ENCODE measurements around the gene BID.
"Not testable (repeated sequence)": the region's sequence is repeated elsewhere in the genome, so short reads cannot be mapped to it uniquely, and the experiment has no call there.

Gene BID

DNA sequence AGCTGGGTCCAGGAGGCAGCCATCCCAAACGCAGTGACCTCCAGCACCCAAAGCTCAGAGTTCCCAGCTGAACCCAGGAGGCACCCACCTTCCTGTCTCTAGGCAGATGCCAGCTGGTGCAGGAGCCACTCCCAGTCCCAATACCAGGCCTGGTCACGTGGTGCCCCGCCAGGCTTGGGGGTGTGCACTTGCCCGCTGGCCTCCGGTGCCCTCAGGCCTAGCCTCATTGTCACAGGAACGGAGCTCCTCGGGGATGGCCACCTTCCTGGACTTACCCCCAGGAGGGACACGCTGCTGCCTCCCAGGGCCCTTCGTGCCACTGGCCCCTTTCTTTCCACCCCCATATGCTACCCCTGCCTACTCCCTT is 4.6 kb downstream of the BID start:
- DNase-seq (ENCODE audit: low spot score), result no peak

- no peak for DNase-seq (ENCODE audit: low spot score)
Measured at GRCh38 chr22:17769013-17769715, 5.1 kb downstream of the BID start.

DNA sequence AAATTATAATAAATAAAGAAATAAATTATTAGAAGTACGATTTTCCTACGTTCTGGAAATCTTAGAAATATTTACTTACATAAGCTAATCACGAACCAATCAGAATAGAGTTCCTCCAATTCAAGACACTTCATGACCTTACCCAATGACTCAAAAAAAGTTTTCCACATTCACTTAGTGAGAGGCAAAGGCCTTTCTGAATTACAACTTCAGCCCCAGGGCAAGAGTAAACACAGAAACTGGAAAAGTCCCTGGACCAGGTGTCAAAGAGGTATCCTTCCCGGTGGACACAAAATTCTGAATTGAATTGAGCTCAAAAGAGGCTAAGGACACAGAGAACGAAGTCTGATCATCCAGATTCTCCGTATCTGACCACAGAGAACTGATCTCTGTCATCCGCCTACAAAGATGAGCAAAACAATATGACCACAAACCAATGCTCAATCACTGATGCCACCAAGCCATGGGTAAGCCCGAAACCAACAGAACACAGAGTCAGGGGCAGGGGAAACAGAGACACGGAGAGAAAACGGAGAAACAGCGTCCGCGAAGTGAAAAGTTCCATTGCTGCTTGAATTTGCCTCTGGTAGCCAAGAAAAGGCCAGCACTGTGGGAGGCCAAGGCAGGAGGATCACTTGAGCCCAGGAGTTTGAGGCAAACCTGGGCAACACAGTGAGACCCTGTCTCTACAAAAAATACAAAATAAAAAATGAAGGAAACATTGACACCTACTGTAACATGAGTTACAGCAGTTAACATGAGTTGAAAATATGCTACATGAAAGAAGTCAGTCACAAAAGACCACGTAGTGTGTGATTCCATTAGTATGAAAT is 6.8 kb downstream of the BID start:
- peak; percentile 90 for DNase-seq (ENCODE audit: low spot score)

GRCh38 chr22:17764852-17765251 is 9.4 kb downstream of the BID start:
- not testable (repeated sequence) for DNase-seq (ENCODE audit: low spot score)

DNA sequence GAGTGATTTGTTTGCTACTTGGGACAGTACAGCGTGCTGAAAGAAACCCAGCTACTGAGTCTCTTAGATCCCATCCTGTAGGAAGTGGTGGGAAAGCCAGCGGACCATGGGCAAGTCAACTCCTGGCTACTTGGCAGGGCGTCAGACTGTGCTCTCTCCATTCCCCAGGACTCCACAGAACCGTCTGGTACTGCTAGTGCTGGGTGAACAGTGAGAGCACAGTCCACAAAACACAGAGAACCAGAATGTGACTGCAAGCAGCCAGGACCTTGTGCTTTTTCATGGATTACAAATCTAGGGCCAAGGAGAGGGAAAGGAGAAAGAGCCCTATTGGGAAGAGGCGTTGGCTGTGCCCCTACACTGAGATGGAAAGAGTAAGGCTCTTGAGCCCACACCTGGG is 10.2 kb downstream of the BID start:
- DNase-seq (ENCODE audit: low spot score), result no peak

- not testable (repeated sequence) for DNase-seq (ENCODE audit: low spot score)
Measured at GRCh38 chr22:17763442-17763841, 10.8 kb downstream of the BID start.

DNA sequence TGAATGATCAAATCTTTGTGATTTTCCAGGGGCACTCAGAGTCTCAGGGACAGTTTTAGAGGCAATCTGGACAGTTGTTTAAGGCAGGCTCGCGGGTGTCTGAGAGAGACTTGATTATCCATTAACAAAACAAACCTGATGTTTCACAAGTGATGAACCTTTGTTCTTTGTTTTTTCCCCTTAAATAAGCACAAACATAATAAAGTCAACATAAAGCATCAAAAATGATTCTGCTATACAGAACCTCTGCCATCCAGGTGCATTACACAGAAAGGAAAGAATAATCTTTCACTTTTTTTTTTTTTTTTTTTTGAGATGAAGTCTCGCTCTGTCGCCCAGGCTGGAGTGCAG is 13.2 kb downstream of the BID start:
- no peak for DNase-seq (ENCODE audit: low spot score)

DNA sequence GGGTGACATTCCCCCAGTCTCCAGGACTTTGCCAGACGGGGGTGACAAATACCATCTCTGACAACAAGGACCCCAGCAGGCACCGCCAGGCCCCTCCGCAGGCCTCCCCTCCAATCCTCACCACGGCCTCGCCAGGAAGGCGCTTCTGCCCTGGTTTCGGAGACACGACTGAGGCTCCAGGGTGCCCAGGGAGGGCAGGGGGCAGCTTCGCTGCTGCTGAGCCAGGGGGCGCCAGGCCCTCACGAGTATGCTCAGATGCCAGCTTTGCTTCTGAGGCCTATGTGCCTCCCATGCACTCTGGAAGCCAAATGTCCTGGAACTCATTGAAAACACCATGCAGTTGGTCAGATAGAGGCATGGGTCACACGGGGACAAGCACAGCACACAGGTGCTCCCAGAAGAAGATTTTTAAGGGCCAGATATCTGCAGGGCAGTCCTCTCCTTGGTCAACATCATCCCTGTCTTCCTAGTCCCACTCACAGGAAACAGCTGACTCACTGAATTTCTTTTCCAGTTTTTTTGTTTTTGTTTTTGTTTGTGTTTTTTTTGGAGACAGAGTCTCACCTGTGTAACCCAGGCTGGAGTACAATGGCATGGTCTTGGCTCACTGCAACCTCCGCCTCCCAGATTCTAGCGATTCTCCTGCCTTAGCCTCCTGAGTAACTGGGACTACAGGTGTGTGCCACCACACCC is 19.9 kb downstream of the BID start:
- DNase-seq (ENCODE audit: low spot score), result peak; percentile 25

DNA sequence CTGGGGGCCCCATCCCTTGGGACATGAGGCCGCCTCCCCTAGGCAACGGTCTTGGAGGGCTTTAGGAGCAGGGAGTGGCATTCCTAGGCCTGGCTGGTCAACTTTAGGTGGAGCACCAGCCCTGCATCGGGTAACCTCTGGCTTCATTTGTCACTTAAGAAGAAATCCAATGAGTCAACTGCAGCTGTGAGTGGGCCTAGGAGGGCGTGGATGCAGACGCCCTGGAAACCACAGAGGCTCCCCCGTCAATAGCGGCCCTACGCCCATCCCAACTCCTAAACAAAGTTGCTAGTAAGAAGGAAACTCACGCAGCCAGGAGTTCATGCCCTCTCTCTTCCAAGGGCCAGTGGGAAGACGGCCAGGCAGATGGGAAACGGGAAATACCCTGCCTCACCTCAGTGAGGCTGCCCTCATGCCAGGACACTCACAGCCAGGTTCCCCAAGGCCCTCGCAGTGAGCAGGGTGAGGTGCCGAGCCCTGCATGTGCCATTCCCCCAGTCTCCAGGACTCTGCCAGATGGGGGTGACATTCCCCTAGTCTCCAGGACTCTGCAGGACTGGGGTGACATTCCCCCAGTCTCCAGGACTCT is 20.8 kb downstream of the BID start:
- DNase-seq (ENCODE audit: low spot score), result no peak

DNA sequence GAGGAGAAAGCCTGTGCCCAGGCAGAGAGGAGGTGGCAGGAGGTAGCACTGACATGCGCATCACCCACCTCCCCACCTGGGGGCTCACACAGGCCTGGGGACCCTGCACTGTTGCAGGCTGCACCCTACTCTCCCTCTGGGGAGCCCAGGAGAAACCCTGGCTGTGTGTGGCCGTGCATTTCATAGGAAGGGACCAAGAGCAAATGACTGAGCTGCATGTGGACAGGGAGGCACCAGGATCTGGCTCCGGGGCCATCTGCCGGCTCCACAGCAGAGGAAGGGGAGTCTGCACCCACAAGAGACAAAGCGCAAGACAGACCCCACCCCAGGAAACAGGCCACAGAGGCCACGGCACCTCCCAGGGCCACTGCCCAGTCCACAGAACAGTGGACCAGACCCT is 22.7 kb downstream of the BID start:
- no peak for DNase-seq (ENCODE audit: low spot score)

- DNase-seq (ENCODE audit: low spot score), result no peak
Measured at GRCh38 chr22:17749605-17750395, 24.5 kb downstream of the BID start.

- DNase-seq (ENCODE audit: low spot score), result no peak
Measured at GRCh38 chr22:17748555-17749353, 25.5 kb downstream of the BID start.

DNA sequence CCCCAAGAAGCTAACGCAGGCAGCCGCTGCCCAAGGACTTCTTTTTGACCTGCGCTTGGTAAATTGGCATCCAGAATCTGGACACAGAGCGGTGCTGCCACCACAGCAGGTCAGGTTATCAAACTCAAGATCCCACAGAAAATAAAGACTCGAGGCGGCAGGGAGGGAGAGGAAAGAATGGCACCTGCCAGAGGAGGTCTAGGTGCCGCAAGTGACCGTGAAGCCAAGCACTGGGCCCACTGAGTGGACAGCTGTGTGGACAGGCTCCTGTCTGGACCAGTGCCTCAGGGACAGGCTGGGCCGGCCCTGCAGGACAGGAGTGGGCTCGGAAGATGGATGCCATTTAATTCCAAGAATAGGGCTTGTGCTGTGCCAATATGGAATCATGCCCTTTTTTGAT is 27.4 kb downstream of the BID start:
- DNase-seq (ENCODE audit: low spot score), result no peak

DNA sequence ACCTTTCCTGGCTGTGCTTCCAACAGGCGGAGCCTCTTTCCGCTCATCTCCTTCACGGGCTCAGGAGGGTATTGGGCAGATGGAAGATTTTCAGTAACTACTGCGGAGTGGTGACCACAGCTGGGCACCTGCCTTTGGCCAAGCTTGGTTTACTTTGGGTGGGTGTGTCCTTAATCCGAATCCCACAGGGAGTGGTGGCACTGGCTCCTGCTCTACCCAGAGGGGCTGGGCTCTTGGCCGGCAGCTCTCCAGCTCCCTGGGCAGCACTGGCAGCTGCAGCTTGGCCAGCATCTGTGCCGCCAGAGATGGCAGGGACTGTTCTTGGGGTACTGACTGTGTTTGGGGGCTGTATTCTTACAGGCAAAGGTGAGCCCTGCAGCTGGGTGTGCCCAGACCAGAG is 29.8 kb downstream of the BID start:
- no peak for DNase-seq (ENCODE audit: low spot score)

- no peak for DNase-seq (ENCODE audit: low spot score)
Measured at GRCh38 chr22:17743661-17744411, 30.4 kb downstream of the BID start.

DNA sequence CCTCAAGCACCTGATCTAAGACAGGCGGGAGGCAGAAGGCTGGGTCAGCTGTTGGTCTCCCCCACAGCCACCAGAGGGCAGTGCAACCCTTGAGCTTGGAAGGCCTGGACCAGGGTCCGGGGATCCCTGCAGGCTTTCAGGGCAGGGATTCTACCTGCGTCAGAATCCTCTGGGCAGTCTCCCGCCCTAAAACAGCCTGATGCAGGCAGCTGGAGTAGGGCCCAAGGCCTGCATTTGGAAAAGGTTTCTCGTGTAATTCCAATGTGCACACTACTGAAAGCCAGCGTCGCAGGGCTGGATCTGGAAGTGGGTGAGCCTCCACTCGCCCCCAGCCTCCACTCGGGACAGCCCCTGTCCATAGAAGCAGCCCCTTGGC is 31.8 kb downstream of the BID start:
- DNase-seq (ENCODE audit: low spot score), result peak; percentile 78

GRCh38 chr22:17741866-17742526 is 32.3 kb downstream of the BID start:
- DNase-seq (ENCODE audit: low spot score), result no peak

DNA sequence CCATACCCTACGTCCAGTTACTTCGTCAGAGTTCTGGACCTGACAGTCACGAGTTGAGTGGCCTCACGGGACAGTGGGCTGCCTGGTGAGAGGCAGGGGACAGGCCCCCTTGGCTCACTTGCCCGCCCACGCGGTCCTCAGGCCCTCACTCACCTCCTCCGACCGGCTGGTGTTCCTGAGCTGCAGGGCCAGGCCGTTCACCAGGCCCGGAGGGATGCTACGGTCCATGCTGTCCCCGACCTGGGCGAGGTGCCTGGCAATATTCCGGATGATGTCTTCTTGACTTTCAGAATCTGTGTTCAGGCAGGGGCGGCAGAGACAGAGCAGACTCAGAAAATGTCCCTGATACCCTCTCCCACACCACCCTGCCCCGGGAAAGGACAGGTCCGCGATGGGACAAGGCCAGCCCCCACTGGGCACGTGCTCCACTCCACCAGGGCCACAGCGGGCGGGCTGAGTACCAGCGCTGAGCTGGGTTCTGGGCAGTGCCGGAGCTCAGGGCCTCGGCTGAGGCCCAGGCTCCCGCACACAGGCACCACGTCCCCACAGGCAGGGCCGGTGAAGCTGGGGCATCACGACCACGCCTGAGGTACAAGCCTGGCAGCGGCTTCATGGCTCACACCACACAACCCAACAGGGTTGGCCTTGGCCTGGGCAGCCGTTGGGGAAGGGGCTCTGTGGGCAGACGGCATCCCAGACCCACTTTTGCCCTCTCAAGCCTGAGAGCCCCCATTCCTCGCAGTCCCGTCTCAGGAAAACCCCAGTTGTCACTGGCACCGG is 34.9 kb downstream of the BID start:
- DNase-seq (ENCODE audit: low spot score), result no peak
